IMR-90 (cell line): ENCODE measurements around the gene ME1. TPM values are rescaled to one million over a fixed set of nuclear protein-coding genes. Genes with fewer than 3 reads are reported as not detected.

Source experiments
- ATAC-seq: fragments of 200-7000 bp; cut with Tn5 transposase; 2 replicates; pipeline ENCODE4 v1.9.1; 2020; ENCODE audit warnings: low read depth, mild to moderate bottlenecking, moderate library complexity
- BruUV-seq: library from RNA; stranded (reverse); fragments of 400-500 nt; replicated peaks from 2 replicates; lab custom pipeline; 2021; lab: Mats Ljungman, UMichigan
- CTCF ChIA-PET: fragments of 300-600 bp; formaldehyde crosslinking; extraction: SDS; loops from one replicate; lab custom pipeline; 2021; ENCODE audit warnings: antibody characterized with exemption; lab: Yijun Ruan, JAX
- POLR2A ChIA-PET: fragments of 300-600 bp; sonication (Branson Sonifier 250); formaldehyde crosslinking; loops from one replicate; lab custom pipeline; 2022; ENCODE audit warnings: antibody characterized with exemption; ENCODE audit not compliant: unreplicated experiment; lab: Charles Lee
- DNase-seq: peaks from one replicate; pipeline ENCODE4 v3.0.0; 2013
- H2AFZ ChIP-seq: replicated peaks from 2 replicates; pipeline ENCODE3; 2013; ENCODE audit warnings: low read length, mild to moderate bottlenecking; ENCODE audit not compliant: poor library complexity
- H2AK5ac ChIP-seq: 2 replicates; pipeline ENCODE4 v1.6.1; 2013; ENCODE audit warnings: low read depth, low read length, inconsistent platforms
- H2AK9ac ChIP-seq: replicated peaks from 2 replicates; pipeline ENCODE3; 2013; ENCODE audit warnings: mild to moderate bottlenecking, low read depth, low read length, moderate library complexity; ENCODE audit not compliant: poor library complexity
- H2BK120ac ChIP-seq: 2 replicates; pipeline ENCODE4 v1.6.1; 2013; ENCODE audit warnings: low read depth, low read length, inconsistent platforms
- H2BK15ac ChIP-seq: 3 replicates; pipeline ENCODE4 v1.6.1; 2013; ENCODE audit warnings: low read depth, low read length, inconsistent platforms
- H2BK20ac ChIP-seq: 2 replicates; pipeline ENCODE4 v1.6.1; 2013; ENCODE audit warnings: low read depth, mild to moderate bottlenecking, inconsistent platforms, low read length, moderate library complexity
- H2BK5ac ChIP-seq: 2 replicates; pipeline ENCODE4 v1.6.1; 2013; ENCODE audit warnings: mild to moderate bottlenecking, low read depth, low read length, inconsistent platforms; ENCODE audit not compliant: poor library complexity, severe bottlenecking
- H3K14ac ChIP-seq: replicated peaks from 2 replicates; pipeline ENCODE4 v1.6.1; 2013; ENCODE audit warnings: low read depth, low read length, inconsistent platforms
- H3K18ac ChIP-seq: 2 replicates; pipeline ENCODE4 v1.6.1; 2013; ENCODE audit warnings: low read depth, low read length, control low read depth
- H3K23ac ChIP-seq: 2 replicates; pipeline ENCODE4 v1.6.1; 2013; ENCODE audit warnings: low read depth, low read length, inconsistent platforms
- H3K27ac ChIP-seq: 2 replicates; pipeline ENCODE4 v1.5.1; 2013; ENCODE audit warnings: mild to moderate bottlenecking, control low read depth, low read length; ENCODE audit not compliant: insufficient read depth
- H3K27me3 ChIP-seq: 2 replicates; pipeline ENCODE4 v1.6.1; 2013; ENCODE audit warnings: low read length; ENCODE audit not compliant: control insufficient read depth, insufficient read depth
- H3K36me3 ChIP-seq: 2 replicates; pipeline ENCODE4 v1.6.1; 2013; ENCODE audit warnings: low read length, mixed read lengths; ENCODE audit not compliant: control insufficient read depth, insufficient read depth
- H3K4ac ChIP-seq: 2 replicates; pipeline ENCODE4 v1.6.1; 2013; ENCODE audit warnings: low read depth, low read length, inconsistent platforms
- H3K4me1 ChIP-seq: 2 replicates; pipeline ENCODE4 v1.6.1; 2013; ENCODE audit warnings: low read length, mixed read lengths; ENCODE audit not compliant: control insufficient read depth, insufficient read depth
- H3K4me2 ChIP-seq: 2 replicates; pipeline ENCODE4 v1.6.1; 2013; ENCODE audit warnings: low read depth, mild to moderate bottlenecking, control low read depth, low read length, moderate library complexity
- H3K4me3 ChIP-seq: 2 replicates; pipeline ENCODE4 v1.5.1; 2013; ENCODE audit warnings: low read depth, mild to moderate bottlenecking, control low read depth, low read length, moderate library complexity; ENCODE audit not compliant: insufficient read depth
- H3K56ac ChIP-seq: 2 replicates; pipeline ENCODE4 v1.6.1; 2013; ENCODE audit warnings: low read length, inconsistent platforms; ENCODE audit not compliant: insufficient read depth; ENCODE audit errors: extremely low read depth
- H3K79me1 ChIP-seq, 2 experiments: 2 replicates each; pipeline ENCODE4 v1.6.1; 2013; ENCODE audit warnings: low read length in 2 of 2, inconsistent platforms in 1 of 2, low read depth in 1 of 2
- H3K9ac ChIP-seq: 2 replicates; pipeline ENCODE4 v1.6.1; 2013; ENCODE audit warnings: low read depth, low read length, control low read depth
- H3K9me1 ChIP-seq: 2 replicates; pipeline ENCODE4 v1.6.1; 2013; ENCODE audit warnings: low read length, inconsistent platforms; ENCODE audit not compliant: insufficient read depth
- H3K9me3 ChIP-seq: 2 replicates; pipeline ENCODE4 v1.6.1; 2013; ENCODE audit warnings: low read length; ENCODE audit not compliant: control insufficient read depth, insufficient read depth
- H4K20me1 ChIP-seq: 2 replicates; pipeline ENCODE4 v1.6.1; 2013; ENCODE audit warnings: low read length, inconsistent platforms; ENCODE audit not compliant: insufficient read depth
- H4K5ac ChIP-seq: 2 replicates; pipeline ENCODE4 v1.6.1; 2013; ENCODE audit warnings: mild to moderate bottlenecking, low read depth, low read length, control low read depth
- H4K8ac ChIP-seq, 2 experiments: 2 replicates each; pipeline ENCODE4 v1.6.1; 2013; ENCODE audit warnings: low read depth in 2 of 2, low read length in 2 of 2, control low read depth in 1 of 2, inconsistent platforms in 1 of 2
- H4K91ac ChIP-seq: 2 replicates; pipeline ENCODE4 v1.6.1; 2013; ENCODE audit warnings: low read depth, low read length, inconsistent platforms; ENCODE audit not compliant: insufficient read depth
- BHLHE40 ChIP-seq: fragments of 150-350 bp; IDR thresholded peaks from 2 replicates; pipeline ENCODE4 v1.6.1; 2016; ENCODE audit warnings: mild to moderate bottlenecking, low read depth, low read length
- CEBPB ChIP-seq: IDR thresholded peaks from 2 replicates; pipeline ENCODE4 v1.6.1; 2012; ENCODE audit warnings: low read depth, low read length, improper control_type of control experiment
- ELK1 ChIP-seq: fragments of 150-350 bp; IDR thresholded peaks from 2 replicates; pipeline ENCODE4 v1.6.1; 2016; ENCODE audit warnings: low read depth, mild to moderate bottlenecking, low read length, moderate library complexity, borderline replicate concordance
- MAFK ChIP-seq: IDR thresholded peaks from 2 replicates; pipeline ENCODE4 v1.6.1; 2012; ENCODE audit warnings: low read depth, low read length, improper control_type of control experiment
- MXI1 ChIP-seq: IDR thresholded peaks from 2 replicates; pipeline ENCODE4 v1.6.1; 2012; ENCODE audit warnings: low read depth, mild to moderate bottlenecking, low read length, moderate library complexity, borderline replicate concordance
- NFE2L2 ChIP-seq: fragments of 150-350 bp; IDR thresholded peaks from 2 replicates; pipeline ENCODE4 v1.6.1; 2016; ENCODE audit warnings: low read depth, mild to moderate bottlenecking, low read length
- RAD21 ChIP-seq: IDR thresholded peaks from 2 replicates; pipeline ENCODE4 v1.6.1; 2012; ENCODE audit warnings: low read length, improper control_type of control experiment
- SMC3 ChIP-seq: fragments of 150-350 bp; IDR thresholded peaks from 2 replicates; pipeline ENCODE4 v1.6.1; 2016; ENCODE audit warnings: low read depth, mild to moderate bottlenecking, antibody characterized with exemption, low read length, moderate library complexity
- USF2 ChIP-seq: fragments of 150-350 bp; IDR thresholded peaks from 2 replicates; pipeline ENCODE4 v1.6.1; 2017; ENCODE audit warnings: mild to moderate bottlenecking, antibody characterized with exemption, low read length, low read depth
- WGBS, 2 experiments: methylation state at CpG; one replicate each; pipeline versions ENCODE4 v1.1.5 to v1.1.7; 2013; ENCODE audit warnings: missing lambda C conversion rate in 2 of 2; ENCODE audit not compliant: insufficient read length in 1 of 2; ENCODE audit errors: extremely low coverage in 2 of 2; 5-methylcytosine and 5-hydroxymethylcytosine counted together
- dilution Hi-C: fragments of 300-500 bp; cut with HindIII; formaldehyde crosslinking; loops from one replicate; pipeline ENCODE4 v1.14.3; 2018; ENCODE audit warnings: low sequenced_read_pairs; ENCODE audit not compliant: unreplicated experiment
- in situ Hi-C: fragments of 300-500 bp; cut with MboI; formaldehyde crosslinking; loops from 3 replicates; pipeline ENCODE4 v1.14.3; 2019; ENCODE audit warnings: low sequenced_read_pairs, inconsistent platforms, mixed read lengths
- intact Hi-C: fragments of 100-400 bp; cut with micrococcal nuclease; formaldehyde crosslinking; loops from 2 replicates; pipeline ENCODE4 v1.10.0; 2022
- polyA plus RNA-seq, 3 experiments: library from polyadenylated mRNA; depleted of rRNA; stranded (reverse); fragments of >200 nt; gene quantifications; 2 replicates each; pipeline ENCODE4 v1.2.3, GENCODE V29; 2012; ENCODE audit warnings: low replicate concordance in 1 of 3
- total RNA-seq: library from RNA; depleted of rRNA; stranded (reverse); fragments of >200 nt; gene quantifications from 2 replicates; pipeline ENCODE4 v1.2.3, GENCODE V29; 2012

The ME1 gene
- total and polyA plus RNA-seq, 2 of the 4 experiments (the other 2 are of a cell fraction), result 21.5 to 24.4 TPM

GRCh38 chr6:83292900-83293843, 137.7 kb downstream of the ME1 start:
- POLR2A ChIA-PET, result no interaction called here
- H3K4me1 ChIP-seq, result no peaks in the 10 kb centered on the region
- H3K36me3 ChIP-seq, result 0 out of 2 replicates have a peak, but pooled peaks cover 4% of the 10 kb centered on the region
- CTCF ChIA-PET, result no interaction called here
- no peak overlapping the region for H3K9ac ChIP-seq
- in situ Hi-C loops (no loop called here), dilution Hi-C loops (no loop called here), intact Hi-C loops (no loop called here)
- H2BK120ac ChIP-seq, result no peak overlapping the region
- H3K4me2 ChIP-seq, result no peak overlapping the region
- no peak overlapping the region for H3K4ac ChIP-seq
- no peak overlapping the region for H4K8ac ChIP-seq
- no peak for ATAC-seq
- DNase-seq, result no peak
- no peaks in the 10 kb centered on the region for H3K9me3 ChIP-seq
- no peak overlapping the region for H2AK9ac ChIP-seq
- no peak overlapping the region for H2AFZ ChIP-seq
- no peak overlapping the region for H2BK5ac ChIP-seq
- H3K27ac ChIP-seq, result no peak overlapping the region
- no peak overlapping the region for H3K23ac ChIP-seq
- H3K27me3 ChIP-seq, result no peaks in the 10 kb centered on the region
- H3K79me1 ChIP-seq, result 0 out of 4 replicates have a peak, but pooled peaks cover 0 to 7% of the 10 kb centered on the region in 2 experiments
- no peak overlapping the region for H3K18ac ChIP-seq
- BruUV-seq, result no TSS peak
- no peak overlapping the region for H3K14ac ChIP-seq
- 50% methylated on average over 1 of the region's 9 CpGs; no CpG with 5 or more reads in 1 of the 2 experiments for WGBS, 2 experiments
- H4K5ac ChIP-seq, result no peak overlapping the region
- H3K4me3 ChIP-seq, result no peak overlapping the region
- H4K20me1 ChIP-seq, result no peaks in the 10 kb centered on the region
- no peak overlapping the region for H2BK15ac ChIP-seq
- TF ChIP-seq MXI1 (no peak), SMC3 (no peak), USF2 (no peak), MAFK (no peak), CEBPB (no peak), RAD21 (no peak), NFE2L2 (no peak), ELK1 (no peak), BHLHE40 (no peak)
- H3K9me1 ChIP-seq, result no peaks in the 10 kb centered on the region
- H2BK20ac ChIP-seq, result no peak overlapping the region
- no peak overlapping the region for H2AK5ac ChIP-seq
- H4K91ac ChIP-seq, result no peak overlapping the region
- H3K56ac ChIP-seq, result no peak overlapping the region
